BLaER1 (cell line): ENCODE data around the gene CDC25B.
A peak's percentile ranks its signal among the peaks of the same experiment; 100 is the strongest.

Source experiments
- H3K27ac ChIP-seq: shearing (Covaris generic); formaldehyde crosslinking; 2 replicates; pipeline ENCODE4 v1.8.1; 2022
- H3K27me3 ChIP-seq: shearing (Covaris generic); formaldehyde crosslinking; 2 replicates; pipeline ENCODE4 v1.8.1; 2022
- H3K36me3 ChIP-seq: shearing (Covaris generic); formaldehyde crosslinking; 2 replicates; pipeline ENCODE4 v1.8.1; 2022
- H3K4me1 ChIP-seq: shearing (Covaris generic); formaldehyde crosslinking; 2 replicates; pipeline ENCODE4 v1.8.1; 2022
- H3K4me2 ChIP-seq: shearing (Covaris generic); formaldehyde crosslinking; 2 replicates; pipeline ENCODE4 v1.8.1; 2022
- H3K4me3 ChIP-seq: shearing (Covaris generic); formaldehyde crosslinking; 2 replicates; pipeline ENCODE4 v1.8.1; 2022
- H3K9ac ChIP-seq: shearing (Covaris generic); formaldehyde crosslinking; 2 replicates; pipeline ENCODE4 v1.8.1; 2022
- H3K9me3 ChIP-seq: shearing (Covaris generic); formaldehyde crosslinking; 2 replicates; pipeline ENCODE4 v1.8.1; 2022
- H4K20me1 ChIP-seq: shearing (Covaris generic); formaldehyde crosslinking; 2 replicates; pipeline ENCODE4 v1.8.1; 2022
- Cebpa-rat ChIP-seq: shearing (Covaris generic); IDR thresholded peaks from 2 replicates; pipeline ENCODE4 v1.8.1; 2022

CDC25B gene

GRCh38 chr20:3753501-3754275 lies 42.4 kb upstream of the CDC25B start:
- Histone ChIP-seq H3K4me3 (no peak overlapping the region), H3K9ac (no peak overlapping the region), H3K27ac (no peak overlapping the region), H3K36me3 (peaks cover 78% of the 10 kb centered on the region), H3K4me1 (peaks cover 17% of the 10 kb centered on the region), H4K20me1 (peaks cover 56% of the 10 kb centered on the region), H3K9me3 (no peaks in the 10 kb centered on the region), H3K4me2 (no peak overlapping the region), H3K27me3 (no peaks in the 10 kb centered on the region)
- TF ChIP-seq Cebpa-rat: no peak

DNA sequence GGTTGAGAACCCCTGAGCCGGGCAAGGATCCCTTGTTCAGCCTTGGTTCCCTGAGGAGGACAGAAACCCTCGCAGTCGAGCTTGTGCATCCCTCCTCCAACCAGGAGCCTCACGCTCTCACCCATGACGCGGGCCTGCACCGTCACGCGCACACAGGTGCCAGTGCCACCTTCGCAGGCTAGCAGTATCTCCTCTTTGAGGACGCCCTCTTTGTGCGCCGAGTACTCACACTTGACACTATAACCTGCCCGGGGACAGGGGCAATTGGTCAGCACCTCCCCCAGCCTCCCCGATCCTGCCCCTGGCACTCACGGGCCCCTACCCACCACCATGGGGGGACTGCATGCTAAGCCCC lies 41.9 kb upstream of the CDC25B start:
- Histone ChIP-seq H3K4me2 (no peak overlapping the region), H3K9ac (no peak overlapping the region), H3K27me3 (no peaks in the 10 kb centered on the region), H3K36me3 (peaks cover 84% of the 10 kb centered on the region), H4K20me1 (peaks cover 62% of the 10 kb centered on the region), H3K4me3 (no peak overlapping the region), H3K4me1 (peaks cover 17% of the 10 kb centered on the region), H3K27ac (no peak overlapping the region), H3K9me3 (no peaks in the 10 kb centered on the region)
- TF ChIP-seq Cebpa-rat: no peak

GRCh38 chr20:3755269-3755668 lies 40.8 kb upstream of the CDC25B start:
- TF ChIP-seq Cebpa-rat: no peak

GRCh38 chr20:3755814-3756480 lies 40.2 kb upstream of the CDC25B start:
- Histone ChIP-seq H3K4me3 (no peak overlapping the region), H3K27me3 (no peaks in the 10 kb centered on the region), H3K9me3 (no peaks in the 10 kb centered on the region), H3K4me1 (peaks cover 30% of the 10 kb centered on the region), H3K36me3 (peaks cover 87% of the 10 kb centered on the region), H3K9ac (no peak overlapping the region), H3K4me2 (no peak overlapping the region), H4K20me1 (peaks cover 78% of the 10 kb centered on the region), H3K27ac (no peak overlapping the region)
- no peak for TF ChIP-seq Cebpa-rat

More at GRCh38 chr20:3755269-3755668, 40.8 kb upstream of the CDC25B start:
- H3K27ac ChIP-seq: no peak overlapping the region
- H4K20me1 ChIP-seq: peaks cover 72% of the 10 kb centered on the region
- no peaks in the 10 kb centered on the region for H3K9me3 ChIP-seq
- no peak overlapping the region for H3K4me2 ChIP-seq
- peaks cover 94% of the 10 kb centered on the region for H3K36me3 ChIP-seq
- H3K9ac ChIP-seq: no peak overlapping the region
- H3K4me1 ChIP-seq: peaks cover 23% of the 10 kb centered on the region
- H3K4me3 ChIP-seq: no peak overlapping the region
- no peaks in the 10 kb centered on the region for H3K27me3 ChIP-seq

- peaks cover 81% of the 10 kb centered on the region for H3K36me3 ChIP-seq
- H3K27ac ChIP-seq: no peak overlapping the region
- H3K9me3 ChIP-seq: no peaks in the 10 kb centered on the region
- peaks cover 35% of the 10 kb centered on the region for H3K4me1 ChIP-seq
- H4K20me1 ChIP-seq: peaks cover 89% of the 10 kb centered on the region
- H3K9ac ChIP-seq: no peak overlapping the region
- no peak for TF ChIP-seq Cebpa-rat
- H3K4me3 ChIP-seq: no peak overlapping the region
- H3K27me3 ChIP-seq: no peaks in the 10 kb centered on the region
- H3K4me2 ChIP-seq: no peak overlapping the region
Measured at GRCh38 chr20:3757268-3757667, 38.8 kb upstream of the CDC25B start.

- H4K20me1 ChIP-seq: peaks cover 86% of the 10 kb centered on the region
Measured at GRCh38 chr20:3758566-3758965, 37.5 kb upstream of the CDC25B start.

GRCh38 chr20:3759316-3759823 lies 36.7 kb upstream of the CDC25B start:
- Histone ChIP-seq H3K4me3 (no peak overlapping the region), H3K27me3 (no peaks in the 10 kb centered on the region), H3K4me2 (no peak overlapping the region), H3K27ac (peak overlapping the region; percentile 35; the same call in 1 of the 2 replicates), H3K4me1 (peaks cover 39% of the 10 kb centered on the region), H3K36me3 (peaks cover 67% of the 10 kb centered on the region), H3K9ac (no peak overlapping the region), H3K9me3 (no peaks in the 10 kb centered on the region), H4K20me1 (peaks cover 86% of the 10 kb centered on the region)
- no peak for TF ChIP-seq Cebpa-rat

More at GRCh38 chr20:3758566-3758965, 37.5 kb upstream of the CDC25B start:
- no peaks in the 10 kb centered on the region for H3K27me3 ChIP-seq
- no peak for TF ChIP-seq Cebpa-rat
- no peak overlapping the region for H3K9ac ChIP-seq
- no peak overlapping the region for H3K27ac ChIP-seq
- H3K4me3 ChIP-seq: no peak overlapping the region
- H3K4me1 ChIP-seq: peaks cover 31% of the 10 kb centered on the region
- H3K36me3 ChIP-seq: peaks cover 75% of the 10 kb centered on the region
- H3K4me2 ChIP-seq: no peak overlapping the region
- no peaks in the 10 kb centered on the region for H3K9me3 ChIP-seq

GRCh38 chr20:3759884-3760283 lies 36.2 kb upstream of the CDC25B start:
- H3K4me1 ChIP-seq: peaks cover 44% of the 10 kb centered on the region
- H3K27me3 ChIP-seq: no peaks in the 10 kb centered on the region
- peak overlapping the region; percentile 52; the same call in 1 of the 2 replicates for H3K9ac ChIP-seq
- H4K20me1 ChIP-seq: peaks cover 86% of the 10 kb centered on the region
- H3K9me3 ChIP-seq: no peaks in the 10 kb centered on the region
- H3K27ac ChIP-seq: peak overlapping the region; percentile 71; the same call in 1 of the 2 replicates
- no peak for TF ChIP-seq Cebpa-rat
- H3K4me2 ChIP-seq: peak overlapping the region; percentile 76; the same call in 1 of the 2 replicates
- H3K36me3 ChIP-seq: peaks cover 62% of the 10 kb centered on the region
- H3K4me3 ChIP-seq: no peak overlapping the region

DNA sequence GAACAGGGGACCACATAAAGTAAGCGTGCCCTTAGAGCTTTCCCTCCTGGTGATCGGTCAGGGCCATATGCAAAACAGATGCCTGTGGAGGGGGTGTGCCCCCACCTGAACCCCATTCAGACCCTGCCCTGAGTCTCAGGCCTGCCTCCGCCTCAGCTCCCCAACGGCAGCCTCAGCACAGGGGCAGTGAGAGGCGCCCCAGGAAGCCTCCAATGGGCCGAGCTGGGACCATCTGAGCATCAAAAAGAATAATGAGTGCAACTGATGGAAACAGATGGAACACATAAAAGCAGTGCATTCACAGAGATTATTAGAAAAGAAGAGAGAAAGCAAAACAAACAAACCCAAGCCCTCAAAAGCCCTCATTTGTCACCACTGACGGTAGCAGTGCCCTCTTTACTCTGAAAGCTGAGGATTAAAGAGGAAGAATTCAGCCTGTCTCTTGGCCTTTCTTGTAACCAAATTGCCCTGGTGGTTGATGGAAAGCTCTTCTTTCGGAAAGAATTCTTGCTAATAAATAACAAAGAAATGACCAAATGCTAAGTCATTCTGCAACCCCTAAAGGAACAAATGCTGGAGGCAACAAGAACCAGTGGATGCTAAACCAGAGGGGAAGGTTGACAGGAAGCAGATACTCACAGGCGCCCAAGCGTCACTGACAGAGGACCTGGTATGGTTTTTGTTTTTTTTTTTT lies 35.3 kb upstream of the CDC25B start:
- no peaks in the 10 kb centered on the region for H3K27me3 ChIP-seq
- no peaks in the 10 kb centered on the region for H3K9me3 ChIP-seq
- H3K4me1 ChIP-seq: peaks cover 54% of the 10 kb centered on the region
- H3K27ac ChIP-seq: peak overlapping the region; percentile 71
- no peak overlapping the region for H3K4me3 ChIP-seq
- peak overlapping the region; percentile 76 for H3K4me2 ChIP-seq
- H3K9ac ChIP-seq: peak overlapping the region; percentile 52
- H3K36me3 ChIP-seq: peaks cover 53% of the 10 kb centered on the region
- TF ChIP-seq Cebpa-rat: no peak
- H4K20me1 ChIP-seq: peaks cover 86% of the 10 kb centered on the region
